H1 (cell line): Measurements from ENCODE around the gene AOAH. TPM values are rescaled to one million over a fixed set of nuclear protein-coding genes. Genes with fewer than 3 reads are reported as not detected.

ENCODE experiments used
- CEBPB ChIP-seq: IDR thresholded peaks from 2 replicates; pipeline ENCODE4 v1.6.1; 2012; ENCODE audit warnings: low read depth, low read length
- CREB1 ChIP-seq: IDR thresholded peaks from 2 replicates; pipeline ENCODE4 v1.6.1; 2012; ENCODE audit warnings: inconsistent platforms
- SIRT6 ChIP-seq: IDR thresholded peaks from one replicate; pipeline ENCODE4 v1.7.1; 2012; ENCODE audit warnings: low read length, inconsistent platforms
- SP1 ChIP-seq: IDR thresholded peaks from 2 replicates; pipeline ENCODE4 v1.6.1; 2011; ENCODE audit warnings: low read depth, low read length
- polyA plus RNA-seq, 7 experiments: library from polyadenylated mRNA; depleted of rRNA in 3 of 7; stranded (reverse) in 5 of 7; unstranded in 2 of 7; fragments of >200 nt in 5 of 7; fragments of 200-250 nt in 2 of 7; gene quantifications; 1 replicate in 5 of 7; 2 replicates in 1 of 7; 4 replicates in 1 of 7; pipeline versions ENCODE4 v1.2.1 to v1.2.3, GENCODE V29; 2011 to 2013; ENCODE audit warnings: missing spikeins in 2 of 7, mixed read lengths in 2 of 7
- total RNA-seq: library from RNA; stranded (reverse); fragmentation: NEBNext Ultra II Directional; extraction: Animal tissue kit (Norgen Biotek cat#: 25700); gene quantifications from 2 replicates; pipeline ENCODE4 v1.2.1, GENCODE V29; 2021

AOAH gene
- total and polyA plus RNA-seq, 2 of the 8 experiments (the other 6 are each of a cell fraction or from before 2014, with no cell fraction given), result 0.08 TPM; not detected in 1

- TF ChIP-seq CREB1, result no peak
- no peak for TF ChIP-seq SP1
- no peak for TF ChIP-seq CEBPB
- TF ChIP-seq SIRT6, result no peak
These were observed 26.2 kb upstream of the AOAH start (continued) for GRCh38 chr7:36750451-36750850.
